Liver (tissue), 9 donors: ENCODE data around the gene PDE4D. TPM values are rescaled to one million over a fixed set of nuclear protein-coding genes. Genes with fewer than 3 reads are reported as not detected.

Experiments
- DNase-seq: peaks from one replicate; pipeline ENCODE4 v3.0.0-alpha.2; 2017; ENCODE audit warnings: low spot score
- H3K27ac ChIP-seq, 2 donors: one replicate each; pipeline ENCODE4 v1.7.0; 2013; ENCODE audit warnings: inconsistent platforms in 2 of 2, low read length in 2 of 2, control low read depth in 1 of 2, low read depth in 1 of 2, mild to moderate bottlenecking in 1 of 2
- H3K27me3 ChIP-seq, 4 donors: one replicate each; pipeline versions ENCODE4 v1.6.1 to v1.7.0; 2013; ENCODE audit warnings: low read length in 3 of 4, inconsistent platforms in 1 of 4, mild to moderate bottlenecking in 1 of 4, moderate library complexity in 1 of 4; ENCODE audit not compliant: control insufficient read depth in 4 of 4, insufficient read depth in 4 of 4
- H3K36me3 ChIP-seq, 4 donors: one replicate each; pipeline versions ENCODE4 v1.6.1 to v1.7.0; 2013; ENCODE audit warnings: low read length in 3 of 4, mild to moderate bottlenecking in 3 of 4, low read depth in 1 of 4, moderate library complexity in 1 of 4; ENCODE audit not compliant: control insufficient read depth in 4 of 4, insufficient read depth in 3 of 4
- H3K4me1 ChIP-seq, 4 donors: one replicate each; pipeline versions ENCODE4 v1.6.1 to v1.7.0; 2013; ENCODE audit warnings: low read length in 3 of 4, mild to moderate bottlenecking in 3 of 4, moderate library complexity in 1 of 4; ENCODE audit not compliant: control insufficient read depth in 4 of 4, insufficient read depth in 4 of 4
- H3K4me3 ChIP-seq, 3 donors: one replicate each; pipeline versions ENCODE4 v1.6.1 to v1.7.0; 2013; ENCODE audit warnings: low read length in 3 of 3, control low read depth in 1 of 3, low read depth in 1 of 3, mild to moderate bottlenecking in 1 of 3
- H3K9ac ChIP-seq, 2 donors: one replicate each; pipeline ENCODE4 v1.7.0; 2013; ENCODE audit warnings: low read length in 2 of 2, mild to moderate bottlenecking in 2 of 2, moderate library complexity in 2 of 2, control low read depth in 1 of 2, low read depth in 1 of 2
- H3K9me3 ChIP-seq, 4 donors: one replicate each; pipeline versions ENCODE4 v1.6.1 to v1.7.0; 2013; ENCODE audit warnings: low read length in 3 of 4; ENCODE audit not compliant: control insufficient read depth in 4 of 4
- ATF3 ChIP-seq: IDR thresholded peaks from 2 replicates; pipeline ENCODE4 v1.6.1; 2016; ENCODE audit warnings: antibody characterized with exemption
- CTCF ChIP-seq: fragments of 150-350 bp; IDR thresholded peaks from 2 replicates; pipeline ENCODE4 v1.5.1; 2017; ENCODE audit warnings: improper control_type of control experiment, low read depth, low read length; ENCODE audit not compliant: missing input control
- EGR1 ChIP-seq, 2 donors: IDR thresholded peaks; 2 replicates each; pipeline ENCODE4 v1.6.1; 2016 to 2018; ENCODE audit warnings: antibody characterized with exemption in 2 of 2, low read depth in 2 of 2
- FOXA1 ChIP-seq: IDR thresholded peaks from 2 replicates; pipeline ENCODE4 v1.6.1; 2016; ENCODE audit warnings: antibody characterized with exemption
- FOXA2 ChIP-seq: IDR thresholded peaks from 2 replicates; pipeline ENCODE4 v1.6.1; 2016; ENCODE audit warnings: antibody characterized with exemption
- GABPA ChIP-seq, 2 donors: IDR thresholded peaks in 1 of 2; conservative IDR thresholded peaks in 1 of 2; 2 replicates each; pipeline ENCODE4 v1.6.1; 2016; ENCODE audit warnings: antibody characterized with exemption in 2 of 2, mild to moderate bottlenecking in 1 of 2, moderate library complexity in 1 of 2
- HNF4A ChIP-seq, 2 donors: conservative IDR thresholded peaks; 2 replicates each; pipeline ENCODE4 v1.6.1; 2016; ENCODE audit warnings: antibody characterized with exemption in 2 of 2, mild to moderate bottlenecking in 2 of 2
- HNF4G ChIP-seq: IDR thresholded peaks from 2 replicates; pipeline ENCODE4 v1.6.1; 2016; ENCODE audit warnings: antibody characterized with exemption
- JUND ChIP-seq, 2 donors: IDR thresholded peaks; 2 replicates each; pipeline ENCODE4 v1.6.1; 2016; ENCODE audit warnings: antibody characterized with exemption in 2 of 2
- MAX ChIP-seq: IDR thresholded peaks from 2 replicates; pipeline ENCODE4 v1.6.1; 2016; ENCODE audit warnings: antibody characterized with exemption
- NR2F2 ChIP-seq: IDR thresholded peaks from 2 replicates; pipeline ENCODE4 v1.6.1; 2016; ENCODE audit warnings: antibody characterized with exemption
- RAD21 ChIP-seq, 2 donors: IDR thresholded peaks; 2 replicates each; pipeline ENCODE4 v1.6.1; 2016; ENCODE audit warnings: antibody characterized with exemption in 2 of 2, mild to moderate bottlenecking in 2 of 2
- REST ChIP-seq: IDR thresholded peaks from 2 replicates; pipeline ENCODE4 v1.6.1; 2016; ENCODE audit warnings: antibody characterized with exemption, mild to moderate bottlenecking
- RXRA ChIP-seq, 2 donors: IDR thresholded peaks; 2 replicates each; pipeline ENCODE4 v1.6.1; 2017 to 2018; ENCODE audit warnings: antibody characterized with exemption in 2 of 2, mild to moderate bottlenecking in 1 of 2
- SP1 ChIP-seq: IDR thresholded peaks from 2 replicates; pipeline ENCODE4 v1.6.1; 2018; ENCODE audit warnings: antibody characterized with exemption, mild to moderate bottlenecking
- TAF1 ChIP-seq: conservative IDR thresholded peaks from 2 replicates; pipeline ENCODE4 v1.6.1; 2016; ENCODE audit warnings: antibody characterized with exemption, mild to moderate bottlenecking
- YY1 ChIP-seq: IDR thresholded peaks from 2 replicates; pipeline ENCODE4 v1.6.1; 2016; ENCODE audit warnings: antibody characterized with exemption, mild to moderate bottlenecking
- ZBTB33 ChIP-seq: IDR thresholded peaks from 2 replicates; pipeline ENCODE4 v1.6.1; 2016; ENCODE audit warnings: antibody characterized with exemption
- WGBS: extraction: QIAGEN DNeasy Blood & Tissue Kit; methylation state at CpG from one replicate; pipeline ENCODE4 v1.1.7; 2013; 5-methylcytosine and 5-hydroxymethylcytosine counted together
- polyA plus RNA-seq, 2 donors: library from polyadenylated mRNA; stranded (reverse) in 1 of 2; unstranded in 1 of 2; fragments of 200-250 nt in 1 of 2; fragments of >200 nt in 1 of 2; fragmentation: Nextera tagmentation in 1 of 2; extraction: Ambion mirVana in 1 of 2; gene quantifications; one replicate each; pipeline versions ENCODE4 v1.2.1 to v1.2.3, GENCODE V29; 2013 to 2015
- total RNA-seq, 2 donors: library from RNA; depleted of rRNA; stranded (reverse); fragments of >200 nt; gene quantifications; one replicate each; pipeline ENCODE4 v1.2.3, GENCODE V29; 2014
- donor health status: healthy.
- donor health status: healthy.
- donor health status: healthy.
- donor health status: healthy.
- donor health status: healthy.

PDE4D gene
- total and polyA plus RNA-seq, 4 donors: 0.67 to 11.9 (median 6.5) TPM

- H3K9ac ChIP-seq: no peak overlapping the region
- H3K27me3 ChIP-seq: peaks cover 0 to 5% (median 1%) of the 10 kb centered on the region in 4 donors
- no peaks in the 10 kb centered on the region for H3K9me3 ChIP-seq
- TF ChIP-seq SP1: no peak
- DNase-seq: no peak
- H3K36me3 ChIP-seq: no peaks in the 10 kb centered on the region
- WGBS: 86% methylated on average over 9 of the region's 9 CpGs
- H3K4me3 ChIP-seq: no peak overlapping the region
- H3K27ac ChIP-seq: no peak overlapping the region
- H3K4me1 ChIP-seq: no peaks in the 10 kb centered on the region
Observed at GRCh38 chr5:58965677-58966414, 927.7 kb downstream of the PDE4D start.

GRCh38 chr5:58963821-58964220, 929.7 kb downstream of the PDE4D start:
- 93% methylated on average over 1 of the region's 1 CpG for WGBS
- no peak for DNase-seq

More at GRCh38 chr5:58963821-58964220, 929.7 kb downstream of the PDE4D start:
- no peak overlapping the region for H3K27ac ChIP-seq
- no peaks in the 10 kb centered on the region for H3K36me3 ChIP-seq
- TF ChIP-seq SP1 (no peak), RXRA (IDR thresholded peaks at IDR 0.05) (no peak), JUND (IDR thresholded peaks at IDR 0.05) (no peak), YY1 (no peak), NR2F2 (no peak), GABPA (IDR thresholded peaks at IDR 0.05 in 1 of 2, conservative IDR thresholded peaks at IDR 0.05 in 1 of 2) (no peak), CTCF (no peak), TAF1 (no peak), HNF4G (no peak), FOXA1 (no peak), FOXA2 (no peak), MAX (no peak), RAD21 (IDR thresholded peaks at IDR 0.05) (no peak), ATF3 (no peak), REST (no peak), ZBTB33 (no peak), HNF4A (conservative IDR thresholded peaks at IDR 0.05) (no peak), EGR1 (IDR thresholded peaks at IDR 0.05; ENCODE audit: low read depth in 2 of 2) (no peak)
- peaks cover 0 to 6% (median 1%) of the 10 kb centered on the region in 4 donors for H3K27me3 ChIP-seq
- H3K9me3 ChIP-seq: no peaks in the 10 kb centered on the region
- H3K4me3 ChIP-seq: no peak overlapping the region
- H3K9ac ChIP-seq: no peak overlapping the region
- no peaks in the 10 kb centered on the region for H3K4me1 ChIP-seq
